ENCODE data around the gene IER5L.
A peak's percentile ranks its signal among the peaks of the same experiment; 100 is the strongest.

Gene IER5L

GRCh38 chr9:129142138-129142935 is 35.7 kb downstream of the IER5L start:
- TF ChIP-seq POLR2AphosphoS5 (IDR thresholded peaks at IDR 0.05; ENCODE audit: low read depth, low read length) (no peak), FOXP2 (optimal IDR thresholded peaks at IDR 0.05; ENCODE audit: borderline replicate concordance, extremely low read depth, extremely low read length, insufficient read depth) (no peak), TAF1 (IDR thresholded peaks at IDR 0.05; ENCODE audit: borderline replicate concordance, insufficient read depth, low read length) (no peak), SIN3A (IDR thresholded peaks at IDR 0.05; ENCODE audit: borderline replicate concordance, insufficient read depth, low read length) (no peak)

- peak; percentile 73 for TF ChIP-seq POLR2AphosphoS5 (IDR thresholded peaks at IDR 0.05; ENCODE audit: low read depth, low read length)
- peak; percentile 23; the same call in 1 of the 2 replicates for TF ChIP-seq TAF1 (IDR thresholded peaks at IDR 0.05; ENCODE audit: borderline replicate concordance, insufficient read depth, low read length)
- TF ChIP-seq SIN3A (IDR thresholded peaks at IDR 0.05; ENCODE audit: borderline replicate concordance, insufficient read depth, low read length), result no peak
- no peak for TF ChIP-seq FOXP2 (optimal IDR thresholded peaks at IDR 0.05; ENCODE audit: borderline replicate concordance, extremely low read depth, extremely low read length, insufficient read depth)
These were observed 36.7 kb downstream of the IER5L start for GRCh38 chr9:129141066-129142041.

- TF ChIP-seq SIN3A (IDR thresholded peaks at IDR 0.05; ENCODE audit: borderline replicate concordance, insufficient read depth, low read length), result no peak
- TF ChIP-seq REST (IDR thresholded peaks at IDR 0.05; ENCODE audit: insufficient read depth in 1 of 2, low read depth in 2 of 2, low read length in 2 of 2), result no peak
These were observed 37.5 kb downstream of the IER5L start for GRCh38 chr9:129140397-129141065.

GRCh38 chr9:129139993-129140396 is 38.1 kb downstream of the IER5L start:
- peak; percentile 64; the same call in 1 of the 2 replicates for TF ChIP-seq TAF1 (IDR thresholded peaks at IDR 0.05; ENCODE audit: borderline replicate concordance, insufficient read depth, low read length)
- peak; percentile 72; the same call in 1 of the 2 replicates for TF ChIP-seq SIN3A (IDR thresholded peaks at IDR 0.05; ENCODE audit: borderline replicate concordance, insufficient read depth, low read length)
- TF ChIP-seq POLR2AphosphoS5 (IDR thresholded peaks at IDR 0.05; ENCODE audit: low read depth, low read length), result peak; percentile 83
- TF ChIP-seq REST (IDR thresholded peaks at IDR 0.05; ENCODE audit: insufficient read depth in 1 of 2, low read depth in 2 of 2, low read length in 2 of 2), result peak in 1 of 2 experiments; percentile 75; a peak in 2 of 4 replicates
- TF ChIP-seq FOXP2 (optimal IDR thresholded peaks at IDR 0.05; ENCODE audit: borderline replicate concordance, extremely low read depth, extremely low read length, insufficient read depth), result no peak

GRCh38 chr9:129139233-129139992 is 38.6 kb downstream of the IER5L start:
- TF ChIP-seq POLR2AphosphoS5 (IDR thresholded peaks at IDR 0.05; ENCODE audit: low read depth, low read length) (no peak; the same call in 1 of the 2 replicates), SIN3A (IDR thresholded peaks at IDR 0.05; ENCODE audit: borderline replicate concordance, insufficient read depth, low read length) (peak; percentile 55; the same call in 1 of the 2 replicates)

- TF ChIP-seq FOXP2 (optimal IDR thresholded peaks at IDR 0.05; ENCODE audit: borderline replicate concordance, extremely low read depth, extremely low read length, insufficient read depth) (no peak), SIN3A (IDR thresholded peaks at IDR 0.05; ENCODE audit: borderline replicate concordance, insufficient read depth, low read length) (no peak), POLR2AphosphoS5 (IDR thresholded peaks at IDR 0.05; ENCODE audit: low read depth, low read length) (no peak), TAF1 (IDR thresholded peaks at IDR 0.05; ENCODE audit: borderline replicate concordance, insufficient read depth, low read length) (no peak), REST (IDR thresholded peaks at IDR 0.05; ENCODE audit: insufficient read depth in 1 of 2, low read depth in 2 of 2, low read length in 2 of 2) (no peak)
These were observed 39.4 kb downstream of the IER5L start for GRCh38 chr9:129138476-129139232.
